ENCODE results near the gene RABGAP1L.
"Not testable (repeated sequence)": the region's sequence is repeated elsewhere in the genome, so short reads cannot be mapped to it uniquely, and the experiment has no call there.

RABGAP1L gene

GRCh38 chr1:174142836-174143235 is 16.5 kb upstream of the RABGAP1L start:
- Mint-ChIP-seq H3K9me3 (peaks cover 2% of the 10 kb centered on the region), H3K4me1 (no peaks in the 10 kb centered on the region), H3K36me3 (no peaks in the 10 kb centered on the region), H3K27ac (no peak overlapping the region), H3K27me3 (no peaks in the 10 kb centered on the region), H3K4me3 (no peak overlapping the region)
- no peak for ATAC-seq

GRCh38 chr1:174143727-174144396 is 15.5 kb upstream of the RABGAP1L start:
- H3K4me1 Mint-ChIP-seq, H3K9me3 Mint-ChIP-seq, H3K36me3 Mint-ChIP-seq, H3K4me3 Mint-ChIP-seq, H3K27me3 Mint-ChIP-seq, H3K27ac Mint-ChIP-seq, ATAC-seq: not testable (repeated sequence)

- not testable (repeated sequence) for ATAC-seq, H3K27me3 Mint-ChIP-seq, H3K36me3 Mint-ChIP-seq, H3K4me3 Mint-ChIP-seq, H3K4me1 Mint-ChIP-seq, H3K9me3 Mint-ChIP-seq, H3K27ac Mint-ChIP-seq
Observed at GRCh38 chr1:174144397-174144783, 14.9 kb upstream of the RABGAP1L start.

- no peak overlapping the region for H3K27ac Mint-ChIP-seq
- peaks cover 9% of the 10 kb centered on the region for H3K4me1 Mint-ChIP-seq
- peaks cover 4% of the 10 kb centered on the region for H3K9me3 Mint-ChIP-seq
- H3K27me3 Mint-ChIP-seq, result no peaks in the 10 kb centered on the region
- ATAC-seq, result no peak
- H3K4me3 Mint-ChIP-seq, result no peak overlapping the region
- H3K36me3 Mint-ChIP-seq, result no peaks in the 10 kb centered on the region
Observed at GRCh38 chr1:174149216-174149615, 10.1 kb upstream of the RABGAP1L start.

- Mint-ChIP-seq H3K4me1 (peaks cover 9% of the 10 kb centered on the region), H3K27ac (no peak overlapping the region), H3K36me3 (no peaks in the 10 kb centered on the region), H3K9me3 (peaks cover 4% of the 10 kb centered on the region), H3K4me3 (no peak overlapping the region), H3K27me3 (no peaks in the 10 kb centered on the region)
- ATAC-seq, result no peak
Observed at GRCh38 chr1:174150499-174150898, 8.8 kb upstream of the RABGAP1L start.

GRCh38 chr1:174152427-174152826 is 6.9 kb upstream of the RABGAP1L start:
- Mint-ChIP-seq H3K27ac (no peak overlapping the region), H3K36me3 (no peaks in the 10 kb centered on the region), H3K9me3 (peaks cover 2% of the 10 kb centered on the region), H3K27me3 (no peaks in the 10 kb centered on the region), H3K4me3 (no peak overlapping the region), H3K4me1 (peaks cover 21% of the 10 kb centered on the region)
- no peak for ATAC-seq

GRCh38 chr1:174153085-174153824 is 6.1 kb upstream of the RABGAP1L start:
- H3K4me1 Mint-ChIP-seq, result peaks cover 29% of the 10 kb centered on the region
- H3K36me3 Mint-ChIP-seq, result no peaks in the 10 kb centered on the region
- no peaks in the 10 kb centered on the region for H3K9me3 Mint-ChIP-seq
- no peak overlapping the region for H3K4me3 Mint-ChIP-seq
- no peaks in the 10 kb centered on the region for H3K27me3 Mint-ChIP-seq
- peak overlapping the region; percentile 56 for H3K27ac Mint-ChIP-seq
- no peak for ATAC-seq

GRCh38 chr1:174153825-174154107 is 5.6 kb upstream of the RABGAP1L start:
- ATAC-seq, result no peak
- no peak overlapping the region for H3K4me3 Mint-ChIP-seq
- no peaks in the 10 kb centered on the region for H3K9me3 Mint-ChIP-seq
- H3K4me1 Mint-ChIP-seq, result peaks cover 34% of the 10 kb centered on the region
- no peaks in the 10 kb centered on the region for H3K36me3 Mint-ChIP-seq
- no peaks in the 10 kb centered on the region for H3K27me3 Mint-ChIP-seq
- H3K27ac Mint-ChIP-seq, result peak overlapping the region; percentile 56

GRCh38 chr1:174156437-174156836 is 2.9 kb upstream of the RABGAP1L start:
- H3K27ac Mint-ChIP-seq, result peak overlapping the region; percentile 96
- H3K9me3 Mint-ChIP-seq, result no peaks in the 10 kb centered on the region
- H3K4me3 Mint-ChIP-seq, result no peak overlapping the region
- peaks cover 49% of the 10 kb centered on the region for H3K4me1 Mint-ChIP-seq
- H3K27me3 Mint-ChIP-seq, result no peaks in the 10 kb centered on the region
- H3K36me3 Mint-ChIP-seq, result no peaks in the 10 kb centered on the region
- no peak for ATAC-seq

GRCh38 chr1:174157157-174157806 is 2.0 kb upstream of the RABGAP1L start:
- ATAC-seq, result peak; percentile 67
- no peaks in the 10 kb centered on the region for H3K9me3 Mint-ChIP-seq
- H3K4me1 Mint-ChIP-seq, result peaks cover 58% of the 10 kb centered on the region
- peak overlapping the region; percentile 30 for H3K4me3 Mint-ChIP-seq
- H3K27me3 Mint-ChIP-seq, result no peaks in the 10 kb centered on the region
- peak overlapping the region; percentile 96 for H3K27ac Mint-ChIP-seq
- no peaks in the 10 kb centered on the region for H3K36me3 Mint-ChIP-seq

- no peaks in the 10 kb centered on the region for H3K27me3 Mint-ChIP-seq
- no peaks in the 10 kb centered on the region for H3K9me3 Mint-ChIP-seq
- H3K27ac Mint-ChIP-seq, result peak overlapping the region; percentile 96
- peak; percentile 4 for ATAC-seq
- H3K4me3 Mint-ChIP-seq, result peak overlapping the region; percentile 99
- peaks cover 62% of the 10 kb centered on the region for H3K4me1 Mint-ChIP-seq
- H3K36me3 Mint-ChIP-seq, result no peaks in the 10 kb centered on the region
Observed at GRCh38 chr1:174158767-174159251, 511 bp upstream of the RABGAP1L start.

GRCh38 chr1:174160109-174160473 is 771 bp downstream of the RABGAP1L start:
- Mint-ChIP-seq H3K27me3 (no peaks in the 10 kb centered on the region), H3K4me1 (peaks cover 71% of the 10 kb centered on the region), H3K27ac (peak overlapping the region; percentile 96), H3K36me3 (peaks cover 7% of the 10 kb centered on the region), H3K9me3 (no peaks in the 10 kb centered on the region), H3K4me3 (peak overlapping the region; percentile 99)
- no peak for ATAC-seq

GRCh38 chr1:174160603-174161002 is 1.3 kb downstream of the RABGAP1L start:
- H3K36me3 Mint-ChIP-seq, result peaks cover 12% of the 10 kb centered on the region
- no peaks in the 10 kb centered on the region for H3K27me3 Mint-ChIP-seq
- peak overlapping the region; percentile 99 for H3K4me3 Mint-ChIP-seq
- peak overlapping the region; percentile 96 for H3K27ac Mint-ChIP-seq
- no peaks in the 10 kb centered on the region for H3K9me3 Mint-ChIP-seq
- peaks cover 76% of the 10 kb centered on the region for H3K4me1 Mint-ChIP-seq
- no peak for ATAC-seq

GRCh38 chr1:174161813-174162212 is 2.5 kb downstream of the RABGAP1L start:
- peaks cover 16% of the 10 kb centered on the region for H3K36me3 Mint-ChIP-seq
- H3K9me3 Mint-ChIP-seq, result no peaks in the 10 kb centered on the region
- peak overlapping the region; percentile 96 for H3K27ac Mint-ChIP-seq
- H3K27me3 Mint-ChIP-seq, result no peaks in the 10 kb centered on the region
- H3K4me3 Mint-ChIP-seq, result peak overlapping the region; percentile 99
- ATAC-seq, result no peak
- peaks cover 82% of the 10 kb centered on the region for H3K4me1 Mint-ChIP-seq

GRCh38 chr1:174164826-174165225 is 5.5 kb downstream of the RABGAP1L start:
- peak overlapping the region; percentile 17 for H3K4me3 Mint-ChIP-seq
- no peaks in the 10 kb centered on the region for H3K27me3 Mint-ChIP-seq
- H3K27ac Mint-ChIP-seq, result peak overlapping the region; percentile 65
- ATAC-seq, result no peak
- no peaks in the 10 kb centered on the region for H3K9me3 Mint-ChIP-seq
- H3K36me3 Mint-ChIP-seq, result peaks cover 16% of the 10 kb centered on the region
- peaks cover 91% of the 10 kb centered on the region for H3K4me1 Mint-ChIP-seq

Data from stimulated activated memory B cell treated with anti-CD40 and anti-IgM and Interleukin-4, amounts not matched to agents 10 μg/mL and 1 μg/mL and 100 μg/mL, for 72 hours (primary cell).